Prostate gland (tissue), 2 donors: ENCODE results near the gene KEAP1.

ENCODE experiments used
- POLR2A ChIP-seq: fragments of 450-650 bp; IDR thresholded peaks from one replicate; pipeline ENCODE4 v1.6.1; 2016; ENCODE audit warnings: antibody characterized with exemption, mild to moderate bottlenecking
- POLR2AphosphoS5 ChIP-seq: sonication (generic); formaldehyde crosslinking; IDR thresholded peaks from one replicate; pipeline ENCODE4 v1.6.1; 2017; ENCODE audit warnings: antibody characterized with exemption
- TF ChIP-seq, protein P1 (sequence below), 4 experiments: fragments of 200-600 bp in 2 of 4; fragments of 450-650 bp in 2 of 4; sonication (generic) in 2 of 4; IDR thresholded peaks; 1 replicate in 3 of 4; 2 replicates in 1 of 4; pipeline ENCODE4 v1.5.1; 2016 to 2019; ENCODE audit warnings: antibody characterized with exemption in 4 of 4, mild to moderate bottlenecking in 2 of 4, moderate library complexity in 2 of 4

GRCh38 chr19:10442698-10443097, 60.5 kb downstream of the KEAP1 start:
- TF ChIP-seq, protein P1, sequence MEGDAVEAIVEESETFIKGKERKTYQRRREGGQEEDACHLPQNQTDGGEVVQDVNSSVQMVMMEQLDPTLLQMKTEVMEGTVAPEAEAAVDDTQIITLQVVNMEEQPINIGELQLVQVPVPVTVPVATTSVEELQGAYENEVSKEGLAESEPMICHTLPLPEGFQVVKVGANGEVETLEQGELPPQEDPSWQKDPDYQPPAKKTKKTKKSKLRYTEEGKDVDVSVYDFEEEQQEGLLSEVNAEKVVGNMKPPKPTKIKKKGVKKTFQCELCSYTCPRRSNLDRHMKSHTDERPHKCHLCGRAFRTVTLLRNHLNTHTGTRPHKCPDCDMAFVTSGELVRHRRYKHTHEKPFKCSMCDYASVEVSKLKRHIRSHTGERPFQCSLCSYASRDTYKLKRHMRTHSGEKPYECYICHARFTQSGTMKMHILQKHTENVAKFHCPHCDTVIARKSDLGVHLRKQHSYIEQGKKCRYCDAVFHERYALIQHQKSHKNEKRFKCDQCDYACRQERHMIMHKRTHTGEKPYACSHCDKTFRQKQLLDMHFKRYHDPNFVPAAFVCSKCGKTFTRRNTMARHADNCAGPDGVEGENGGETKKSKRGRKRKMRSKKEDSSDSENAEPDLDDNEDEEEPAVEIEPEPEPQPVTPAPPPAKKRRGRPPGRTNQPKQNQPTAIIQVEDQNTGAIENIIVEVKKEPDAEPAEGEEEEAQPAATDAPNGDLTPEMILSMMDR (IDR thresholded peaks at IDR 0.05) = no peak
- TF ChIP-seq POLR2A (no peak), POLR2AphosphoS5 (no peak)
